ENCODE data around the gene SCG3.

The SCG3 gene

GRCh38 chr15:51755790-51756189 is 74.5 kb downstream of the SCG3 start:
- no peak for DNase-seq

- DNase-seq, result no peak
Observed at GRCh38 chr15:51756482-51756881, 75.2 kb downstream of the SCG3 start.

- DNase-seq, result no peak
Observed at GRCh38 chr15:51757450-51757849, 76.1 kb downstream of the SCG3 start.

GRCh38 chr15:51758645-51759044 is 77.3 kb downstream of the SCG3 start:
- peak in 32 of 51 donors; percentile 9 to 71 (median 39) for DNase-seq

GRCh38 chr15:51759557-51760070 is 78.3 kb downstream of the SCG3 start:
- peak in 5 of 51 donors; percentile 5 to 26 (median 16) for DNase-seq

- no peak for DNase-seq
Observed at GRCh38 chr15:51760805-51761204, 79.5 kb downstream of the SCG3 start.

- DNase-seq, result peak in 17 of 51 donors; percentile 8 to 83 (median 26)
Observed at GRCh38 chr15:51765751-51766150, 84.4 kb downstream of the SCG3 start.

GRCh38 chr15:51766341-51766740 is 85.0 kb downstream of the SCG3 start:
- DNase-seq, result no peak

GRCh38 chr15:51768018-51768417 is 86.7 kb downstream of the SCG3 start:
- DNase-seq, result no peak
